Measurements from ENCODE around the gene BUB1.
"Not testable (repeated sequence)": the region's sequence is repeated elsewhere in the genome, so short reads cannot be mapped to it uniquely, and the experiment has no call there.

BUB1 gene

GRCh38 chr2:110690083-110690965, 12.5 kb upstream of the BUB1 start:
- no peak for DNase-seq

- DNase-seq: no peak
Observed at GRCh38 chr2:110688594-110689091, 10.8 kb upstream of the BUB1 start.

- not testable (repeated sequence) for DNase-seq
Observed at GRCh38 chr2:110687775-110688484, 10.1 kb upstream of the BUB1 start.

GRCh38 chr2:110682872-110683271, 5.0 kb upstream of the BUB1 start:
- DNase-seq: no peak

GRCh38 chr2:110682267-110682666, 4.4 kb upstream of the BUB1 start:
- no peak for DNase-seq

GRCh38 chr2:110680709-110681108, 2.8 kb upstream of the BUB1 start:
- DNase-seq: no peak

GRCh38 chr2:110679865-110680264, 2.0 kb upstream of the BUB1 start:
- DNase-seq: no peak

GRCh38 chr2:110679337-110679707, 1.5 kb upstream of the BUB1 start:
- DNase-seq: no peak

GRCh38 chr2:110678457-110679336, 834 bp upstream of the BUB1 start:
- DNase-seq: peak; percentile 51

GRCh38 chr2:110677080-110677479, 783 bp downstream of the BUB1 start:
- no peak for DNase-seq

- DNase-seq: no peak
Observed at GRCh38 chr2:110675679-110676078, 2.2 kb downstream of the BUB1 start.

GRCh38 chr2:110674620-110675555, 3.0 kb downstream of the BUB1 start:
- DNase-seq: no peak

- DNase-seq: no peak
Observed at GRCh38 chr2:110673201-110673600, 4.7 kb downstream of the BUB1 start.

GRCh38 chr2:110670826-110671225, 7.0 kb downstream of the BUB1 start:
- DNase-seq: no peak

- no peak for DNase-seq
Observed at GRCh38 chr2:110669079-110669478, 8.8 kb downstream of the BUB1 start.

- DNase-seq: no peak
Observed at GRCh38 chr2:110667071-110667470, 10.8 kb downstream of the BUB1 start.

GRCh38 chr2:110664135-110664534, 13.7 kb downstream of the BUB1 start:
- no peak for DNase-seq

- DNase-seq: no peak
Observed at GRCh38 chr2:110662560-110662959, 15.3 kb downstream of the BUB1 start.

- DNase-seq: no peak
Observed at GRCh38 chr2:110660558-110660957, 17.3 kb downstream of the BUB1 start.

GRCh38 chr2:110659248-110659647, 18.6 kb downstream of the BUB1 start:
- DNase-seq: no peak

- DNase-seq: peak; percentile 1
Observed at GRCh38 chr2:110657724-110658305, 20.0 kb downstream of the BUB1 start.

GRCh38 chr2:110655701-110656100, 22.2 kb downstream of the BUB1 start:
- no peak for DNase-seq
